HepG2 (cell line): ENCODE data around the gene ST6GALNAC4.

Experiments
- DNMT1 ChIP-seq: sonication (generic); formaldehyde crosslinking; IDR thresholded peaks from 2 replicates; pipeline ENCODE4 v1.5.1; 2020; ENCODE audit warnings: mild to moderate bottlenecking, missing genetic modification reagents
- EHMT2 ChIP-seq: fragments of 200-600 bp; sonication (generic); IDR thresholded peaks from 2 replicates; pipeline ENCODE4 v1.7.0; 2017; ENCODE audit warnings: antibody characterized with exemption, low read depth, low read length, borderline replicate concordance
- ESRRA ChIP-seq: sonication (generic); formaldehyde crosslinking; IDR thresholded peaks from 2 replicates; pipeline ENCODE4 v1.5.1; 2020; ENCODE audit warnings: mild to moderate bottlenecking, low read depth, missing genetic modification reagents
- POLR2AphosphoS5 ChIP-seq: IDR thresholded peaks from 2 replicates; pipeline ENCODE4 v1.6.1; 2012; ENCODE audit warnings: low read depth, low read length
- TF ChIP-seq, protein P1 (sequence below): sonication (generic); formaldehyde crosslinking; IDR thresholded peaks from 2 replicates; pipeline ENCODE4 v1.4.0; 2020; ENCODE audit warnings: mild to moderate bottlenecking, missing genetic modification reagents
- TF ChIP-seq, protein P2 (sequence below): sonication (generic); formaldehyde crosslinking; IDR thresholded peaks from 2 replicates; pipeline ENCODE4 v1.8.1; 2023; ENCODE audit warnings: missing genetic modification reagents, inconsistent platforms, borderline replicate concordance

DNA sequence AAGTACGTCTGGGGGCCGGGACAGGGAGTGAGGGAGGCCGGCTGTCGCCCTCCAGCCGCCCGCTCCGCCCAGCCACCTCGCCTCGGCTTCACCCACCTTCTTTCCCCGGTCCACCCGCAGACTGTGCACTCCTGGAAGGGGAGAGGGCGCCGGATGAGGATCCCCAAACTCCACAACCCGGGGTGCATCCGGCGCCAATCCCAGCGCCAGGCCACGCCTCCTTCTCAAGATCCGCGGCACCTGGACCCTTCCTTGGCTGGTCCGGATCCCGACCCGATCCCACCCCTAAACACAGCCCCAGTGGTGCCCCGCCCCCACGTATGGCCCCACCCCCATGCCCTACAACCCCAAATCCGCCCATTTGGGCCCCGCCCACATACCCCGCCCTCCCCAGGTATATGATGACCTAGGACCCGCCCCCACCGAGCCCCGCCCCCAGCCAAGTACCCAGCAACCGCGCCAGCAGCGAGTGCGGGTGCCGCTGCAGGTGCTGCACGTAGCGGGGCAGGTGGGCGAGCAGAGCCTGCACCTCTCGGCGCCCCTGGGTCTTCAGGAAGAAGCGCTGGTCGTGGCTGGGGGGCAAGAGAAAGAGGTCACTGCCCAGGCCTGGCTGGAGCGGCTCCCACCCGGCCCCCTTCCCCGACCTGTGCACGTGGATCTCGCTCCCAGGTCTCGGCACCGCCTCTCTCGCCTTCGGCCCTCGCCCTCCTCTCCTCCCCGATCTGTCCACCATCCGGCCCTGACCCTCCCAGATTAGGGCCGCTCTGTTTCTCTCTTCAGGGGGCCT is 10.6 kb upstream of the ST6GALNAC4 start:
- no peak for TF ChIP-seq EHMT2
- TF ChIP-seq, protein P1, sequence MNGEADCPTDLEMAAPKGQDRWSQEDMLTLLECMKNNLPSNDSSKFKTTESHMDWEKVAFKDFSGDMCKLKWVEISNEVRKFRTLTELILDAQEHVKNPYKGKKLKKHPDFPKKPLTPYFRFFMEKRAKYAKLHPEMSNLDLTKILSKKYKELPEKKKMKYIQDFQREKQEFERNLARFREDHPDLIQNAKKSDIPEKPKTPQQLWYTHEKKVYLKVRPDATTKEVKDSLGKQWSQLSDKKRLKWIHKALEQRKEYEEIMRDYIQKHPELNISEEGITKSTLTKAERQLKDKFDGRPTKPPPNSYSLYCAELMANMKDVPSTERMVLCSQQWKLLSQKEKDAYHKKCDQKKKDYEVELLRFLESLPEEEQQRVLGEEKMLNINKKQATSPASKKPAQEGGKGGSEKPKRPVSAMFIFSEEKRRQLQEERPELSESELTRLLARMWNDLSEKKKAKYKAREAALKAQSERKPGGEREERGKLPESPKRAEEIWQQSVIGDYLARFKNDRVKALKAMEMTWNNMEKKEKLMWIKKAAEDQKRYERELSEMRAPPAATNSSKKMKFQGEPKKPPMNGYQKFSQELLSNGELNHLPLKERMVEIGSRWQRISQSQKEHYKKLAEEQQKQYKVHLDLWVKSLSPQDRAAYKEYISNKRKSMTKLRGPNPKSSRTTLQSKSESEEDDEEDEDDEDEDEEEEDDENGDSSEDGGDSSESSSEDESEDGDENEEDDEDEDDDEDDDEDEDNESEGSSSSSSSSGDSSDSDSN, result no peak
- no peak for TF ChIP-seq ESRRA
- no peak for TF ChIP-seq POLR2AphosphoS5
- no peak for TF ChIP-seq DNMT1 (CRISPR knock-in tag)
- TF ChIP-seq, protein P2, sequence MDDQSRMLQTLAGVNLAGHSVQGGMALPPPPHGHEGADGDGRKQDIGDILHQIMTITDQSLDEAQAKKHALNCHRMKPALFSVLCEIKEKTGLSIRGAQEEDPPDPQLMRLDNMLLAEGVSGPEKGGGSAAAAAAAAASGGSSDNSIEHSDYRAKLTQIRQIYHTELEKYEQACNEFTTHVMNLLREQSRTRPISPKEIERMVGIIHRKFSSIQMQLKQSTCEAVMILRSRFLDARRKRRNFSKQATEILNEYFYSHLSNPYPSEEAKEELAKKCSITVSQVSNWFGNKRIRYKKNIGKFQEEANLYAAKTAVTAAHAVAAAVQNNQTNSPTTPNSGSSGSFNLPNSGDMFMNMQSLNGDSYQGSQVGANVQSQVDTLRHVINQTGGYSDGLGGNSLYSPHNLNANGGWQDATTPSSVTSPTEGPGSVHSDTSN (CRISPR knock-in tag), result no peak
